Hindlimb muscle (tissue), 1 donor: ENCODE data around the gene ZBTB8A. TPM values are rescaled to one million over a fixed set of nuclear protein-coding genes. Genes with fewer than 3 reads are reported as not detected.
A peak's percentile ranks its signal among the peaks of the same experiment; 100 is the strongest.
"Not testable (repeated sequence)": the region's sequence is repeated elsewhere in the genome, so short reads cannot be mapped to it uniquely, and the experiment has no call there.

Experiments
- DNase-seq: peaks from one replicate; pipeline ENCODE4 v3.0.0-alpha.2; 2013
- polyA plus RNA-seq: library from polyadenylated mRNA; unstranded; fragments of 120-200 nt; gene quantifications from one replicate; pipeline ENCODE4 v1.2.1, GENCODE V29; 2013; ENCODE audit not compliant: insufficient read length

The ZBTB8A gene
- polyA plus RNA-seq, 1 donor: 10.5 TPM

GRCh38 chr1:32539584-32540571 lies 651 bp downstream of the ZBTB8A start:
- DNase-seq: peak; percentile 27

GRCh38 chr1:32540605-32541004 lies 1.4 kb downstream of the ZBTB8A start:
- DNase-seq: no peak

GRCh38 chr1:32541064-32541566 lies 1.9 kb downstream of the ZBTB8A start:
- DNase-seq: no peak

GRCh38 chr1:32546611-32547010 lies 7.4 kb downstream of the ZBTB8A start:
- no peak for DNase-seq

- no peak for DNase-seq
These were observed 10.4 kb downstream of the ZBTB8A start for GRCh38 chr1:32549616-32550015.

GRCh38 chr1:32554288-32554687 lies 15.1 kb downstream of the ZBTB8A start:
- no peak for DNase-seq

- not testable (repeated sequence) for DNase-seq
These were observed 17.8 kb downstream of the ZBTB8A start for GRCh38 chr1:32557035-32557434.

GRCh38 chr1:32557812-32558211 lies 18.6 kb downstream of the ZBTB8A start:
- DNase-seq: no peak

- DNase-seq: no peak
These were observed 29.7 kb downstream of the ZBTB8A start for GRCh38 chr1:32568929-32569328.

GRCh38 chr1:32580348-32581017 lies 41.3 kb downstream of the ZBTB8A start:
- DNase-seq: no peak

GRCh38 chr1:32592943-32593342 lies 53.7 kb downstream of the ZBTB8A start:
- DNase-seq: no peak

GRCh38 chr1:32600034-32600433 lies 60.8 kb downstream of the ZBTB8A start:
- no peak for DNase-seq

- DNase-seq: no peak
These were observed 66.6 kb downstream of the ZBTB8A start for GRCh38 chr1:32605711-32606424.

GRCh38 chr1:32606565-32607371 lies 67.5 kb downstream of the ZBTB8A start:
- DNase-seq: no peak

GRCh38 chr1:32609180-32609579 lies 70.0 kb downstream of the ZBTB8A start:
- no peak for DNase-seq

- no peak for DNase-seq
These were observed 72.6 kb downstream of the ZBTB8A start for GRCh38 chr1:32611859-32612188.

GRCh38 chr1:32612189-32612881 lies 73.1 kb downstream of the ZBTB8A start:
- peak; percentile 42 for DNase-seq

- no peak for DNase-seq
These were observed 74.2 kb downstream of the ZBTB8A start for GRCh38 chr1:32613472-32613871.

- DNase-seq: no peak
These were observed 79.5 kb downstream of the ZBTB8A start for GRCh38 chr1:32618673-32619221.

- no peak for DNase-seq
These were observed 80.7 kb downstream of the ZBTB8A start for GRCh38 chr1:32619701-32620485.
